Rectal smooth muscle tissue (tissue), 1 donor: ENCODE data around the gene BTBD9.
"Not testable (repeated sequence)": the region's sequence is repeated elsewhere in the genome, so short reads cannot be mapped to it uniquely, and the experiment has no call there.

Experiments
- H3K27ac ChIP-seq: one replicate; pipeline ENCODE4 v1.7.0; 2013; ENCODE audit warnings: low read depth, low read length, inconsistent platforms
- H3K27me3 ChIP-seq: one replicate; pipeline ENCODE4 v1.7.0; 2013; ENCODE audit warnings: low read length; ENCODE audit not compliant: control insufficient read depth, insufficient read depth
- H3K36me3 ChIP-seq: one replicate; pipeline ENCODE4 v1.7.0; 2013; ENCODE audit warnings: low read length; ENCODE audit not compliant: control insufficient read depth, insufficient read depth
- H3K4me1 ChIP-seq: one replicate; pipeline ENCODE4 v1.7.0; 2013; ENCODE audit warnings: low read length; ENCODE audit not compliant: control insufficient read depth, insufficient read depth
- H3K4me3 ChIP-seq: one replicate; pipeline ENCODE4 v1.7.0; 2013; ENCODE audit warnings: low read length
- H3K9ac ChIP-seq: one replicate; pipeline ENCODE4 v1.7.0; 2013; ENCODE audit warnings: low read length

The BTBD9 gene

DNA sequence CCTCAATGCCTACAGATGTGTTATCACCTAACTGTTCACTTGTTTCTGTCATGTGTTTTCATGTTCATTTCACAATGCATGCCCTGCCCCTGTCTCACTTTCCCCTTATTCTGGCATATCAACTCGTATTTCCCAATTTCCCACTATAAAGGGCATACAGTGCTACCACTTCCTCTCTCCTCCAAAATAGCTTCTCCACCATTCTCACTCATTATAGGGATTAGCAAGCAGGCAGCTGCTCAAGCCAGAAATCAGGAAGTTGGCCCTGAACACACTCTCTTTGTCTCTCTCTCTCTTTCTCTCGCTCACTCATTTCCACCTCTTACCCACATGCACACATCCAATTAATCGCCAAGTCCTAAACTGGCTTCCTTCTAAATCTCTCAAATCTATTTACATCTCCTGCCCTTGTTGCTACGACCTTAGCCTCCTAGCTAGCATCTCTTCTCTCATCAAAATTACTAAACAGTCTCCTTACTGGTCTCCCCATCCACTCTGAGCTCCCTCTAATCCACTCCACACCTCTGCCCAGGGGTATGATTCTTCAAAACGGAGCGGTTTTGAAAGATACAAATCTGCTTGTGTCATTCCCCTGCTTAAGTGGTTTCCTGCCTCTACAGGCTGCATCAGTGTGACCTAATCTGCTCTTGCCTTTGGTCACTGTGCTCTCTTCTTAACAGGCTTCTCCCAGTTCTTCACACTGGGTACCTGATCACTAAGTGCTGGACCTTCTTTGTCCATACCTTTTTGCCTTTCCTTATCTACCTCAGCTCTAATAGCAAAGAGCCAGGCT lies 196.2 kb downstream of the BTBD9 start:
- no peaks in the 10 kb centered on the region for H3K27me3 ChIP-seq
- no peaks in the 10 kb centered on the region for H3K4me1 ChIP-seq
- no peak overlapping the region for H3K27ac ChIP-seq
- no peak overlapping the region for H3K9ac ChIP-seq
- no peak overlapping the region for H3K4me3 ChIP-seq
- H3K36me3 ChIP-seq = no peaks in the 10 kb centered on the region

DNA sequence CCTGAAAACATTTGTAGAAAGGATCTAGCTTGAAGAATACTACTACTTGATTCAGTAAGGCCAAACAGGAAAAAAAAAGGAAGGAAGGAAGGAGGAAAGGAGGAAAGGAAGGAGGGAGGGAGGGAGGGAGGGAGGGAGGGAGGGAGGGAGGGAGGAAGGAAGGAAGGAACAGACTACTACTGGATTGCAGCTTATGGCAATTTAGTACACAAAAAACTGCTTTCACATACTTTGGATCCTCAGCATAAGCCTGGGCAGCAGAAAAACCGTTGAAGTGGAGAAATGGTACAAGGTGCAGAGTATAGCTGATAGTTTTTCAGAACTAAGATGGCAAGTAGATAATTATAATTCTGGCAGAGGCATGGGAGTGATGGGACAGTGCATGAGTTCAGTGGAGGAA lies 201.6 kb downstream of the BTBD9 start:
- H3K27me3 ChIP-seq = no peaks in the 10 kb centered on the region
- no peaks in the 10 kb centered on the region for H3K4me1 ChIP-seq
- no peak overlapping the region for H3K4me3 ChIP-seq
- no peaks in the 10 kb centered on the region for H3K36me3 ChIP-seq
- H3K27ac ChIP-seq = no peak overlapping the region
- H3K9ac ChIP-seq = no peak overlapping the region

- no peak overlapping the region for H3K27ac ChIP-seq
- H3K36me3 ChIP-seq = no peaks in the 10 kb centered on the region
- H3K27me3 ChIP-seq = no peaks in the 10 kb centered on the region
- no peak overlapping the region for H3K9ac ChIP-seq
- H3K4me3 ChIP-seq = no peak overlapping the region
- no peaks in the 10 kb centered on the region for H3K4me1 ChIP-seq
Observed at GRCh38 chr6:38436726-38437465, 202.8 kb downstream of the BTBD9 start.

DNA sequence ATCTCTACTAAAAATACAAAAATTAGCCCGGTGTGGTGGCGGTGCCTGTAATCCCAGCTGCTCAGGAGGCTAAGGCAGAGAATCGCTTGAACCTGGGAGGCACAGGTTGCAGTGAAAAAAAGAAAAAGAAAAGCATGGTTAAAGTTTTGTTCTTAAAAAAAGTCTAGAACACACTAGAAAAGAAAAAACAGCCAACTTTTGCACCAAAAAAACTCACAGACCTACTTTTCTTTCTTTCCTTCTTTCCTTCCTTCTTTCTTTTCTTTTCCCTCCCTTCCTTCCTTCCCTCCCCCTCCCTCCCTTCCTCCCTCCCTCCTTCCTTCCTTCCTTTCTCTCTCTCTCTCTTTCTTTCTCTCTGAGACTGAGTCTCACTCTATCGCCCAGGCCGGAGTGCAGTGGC lies 204.4 kb downstream of the BTBD9 start:
- Histone ChIP-seq H3K9ac (no peak overlapping the region), H3K4me3 (no peak overlapping the region), H3K4me1 (no peaks in the 10 kb centered on the region), H3K27me3 (no peaks in the 10 kb centered on the region), H3K27ac (no peak overlapping the region), H3K36me3 (no peaks in the 10 kb centered on the region)

GRCh38 chr6:38434051-38434450 lies 205.7 kb downstream of the BTBD9 start:
- Histone ChIP-seq H3K36me3 (no peaks in the 10 kb centered on the region), H3K27ac (no peak overlapping the region), H3K9ac (no peak overlapping the region), H3K4me3 (no peak overlapping the region), H3K4me1 (no peaks in the 10 kb centered on the region), H3K27me3 (no peaks in the 10 kb centered on the region)

DNA sequence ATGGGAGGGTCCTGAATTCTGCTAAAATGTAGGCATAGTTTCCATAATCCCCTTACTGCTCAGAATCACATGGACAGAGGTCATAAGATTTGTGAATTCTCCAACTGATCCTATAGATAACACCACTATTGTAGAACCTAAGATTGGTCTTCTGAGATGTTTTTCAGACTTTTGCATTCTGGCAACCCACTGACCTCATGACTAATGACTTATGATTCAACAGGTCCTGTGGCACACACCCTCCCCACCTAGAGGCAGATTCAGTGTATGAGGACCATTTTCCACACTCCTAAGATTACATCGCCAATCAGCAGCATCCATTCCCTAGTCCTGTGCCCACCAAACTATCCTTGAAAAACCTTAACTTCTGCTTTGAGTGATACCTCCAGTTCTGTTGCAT lies 207.2 kb downstream of the BTBD9 start:
- H3K27me3 ChIP-seq = no peaks in the 10 kb centered on the region
- H3K36me3 ChIP-seq = no peaks in the 10 kb centered on the region
- H3K4me3 ChIP-seq = no peak overlapping the region
- no peak overlapping the region for H3K9ac ChIP-seq
- no peak overlapping the region for H3K27ac ChIP-seq
- no peaks in the 10 kb centered on the region for H3K4me1 ChIP-seq

DNA sequence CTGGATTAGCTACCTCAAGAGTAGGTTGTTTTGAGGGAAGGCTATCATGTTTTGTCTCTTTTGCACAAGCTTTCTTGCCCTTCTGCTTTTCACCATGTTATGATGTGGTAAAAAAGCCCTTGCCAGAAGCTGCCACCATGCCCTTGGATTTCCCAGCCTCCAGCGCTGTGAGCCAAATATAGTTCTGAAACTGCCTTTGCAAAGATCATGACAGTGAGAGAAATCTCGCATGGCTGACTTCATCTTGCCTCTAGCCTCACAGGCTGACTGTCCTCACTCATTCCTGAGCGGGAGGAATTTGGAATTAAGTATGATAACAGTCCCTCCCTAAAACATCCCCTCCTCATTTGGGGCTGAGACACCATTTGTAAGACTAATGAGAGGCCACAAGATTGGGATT lies 207.7 kb downstream of the BTBD9 start:
- Histone ChIP-seq H3K27me3 (no peaks in the 10 kb centered on the region), H3K4me3 (no peak overlapping the region), H3K9ac (no peak overlapping the region), H3K27ac (no peak overlapping the region), H3K36me3 (no peaks in the 10 kb centered on the region), H3K4me1 (no peaks in the 10 kb centered on the region)

DNA sequence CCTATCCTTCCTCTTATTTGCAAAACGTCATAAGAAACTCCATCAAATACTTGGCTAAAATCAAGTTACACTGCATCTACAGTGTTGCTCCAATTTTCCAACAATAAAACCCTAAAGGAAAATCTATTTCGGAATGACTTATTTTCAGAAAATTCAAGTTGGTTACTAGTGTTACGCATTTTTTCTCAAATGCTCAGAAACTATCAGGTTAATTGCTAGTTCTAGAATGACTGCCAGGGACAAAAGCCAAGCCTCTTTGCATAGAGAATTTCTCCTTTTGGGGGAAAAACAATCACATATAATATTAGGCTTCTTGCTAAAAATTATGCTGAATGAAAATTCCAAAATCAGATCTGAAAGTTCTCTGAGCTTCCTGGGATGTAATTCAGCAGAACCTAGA lies 210.2 kb downstream of the BTBD9 start:
- H3K27ac ChIP-seq = no peak overlapping the region
- H3K9ac ChIP-seq = no peak overlapping the region
- H3K4me1 ChIP-seq = no peaks in the 10 kb centered on the region
- no peaks in the 10 kb centered on the region for H3K36me3 ChIP-seq
- H3K4me3 ChIP-seq = no peak overlapping the region
- no peaks in the 10 kb centered on the region for H3K27me3 ChIP-seq

DNA sequence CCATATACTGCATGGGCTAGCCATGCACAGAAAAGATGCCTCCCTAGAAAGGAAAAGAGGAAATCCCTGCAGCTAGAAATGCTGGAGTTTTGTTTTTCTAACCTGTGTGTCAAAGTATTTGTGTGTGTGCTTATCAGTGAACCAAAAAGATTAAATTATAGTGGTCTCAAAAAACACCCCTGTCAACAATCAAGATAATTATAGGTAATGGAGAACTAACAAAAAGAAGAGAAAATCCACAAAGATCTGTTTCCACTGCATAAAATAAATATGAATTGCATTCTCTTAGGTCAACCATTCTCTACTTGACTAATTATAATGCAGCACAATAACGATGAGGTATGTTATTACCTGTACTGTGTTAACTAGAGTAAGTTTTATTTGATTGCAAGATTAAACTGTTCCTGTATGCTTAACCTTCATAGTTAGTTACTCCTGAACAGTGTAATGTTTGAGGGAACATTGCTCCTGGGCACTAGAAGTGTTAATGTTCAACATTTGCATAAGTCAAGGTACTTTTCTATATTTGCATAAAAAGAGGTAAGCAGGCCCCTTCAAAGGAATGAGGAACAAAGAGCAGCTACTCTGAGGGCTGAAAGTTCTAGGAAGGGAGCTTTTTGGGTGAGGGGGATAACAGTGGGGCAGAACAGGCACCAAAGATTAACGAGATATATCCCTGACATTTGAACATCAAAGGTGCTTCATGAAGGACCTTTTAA lies 212.1 kb downstream of the BTBD9 start:
- no peaks in the 10 kb centered on the region for H3K36me3 ChIP-seq
- H3K27me3 ChIP-seq = no peaks in the 10 kb centered on the region
- no peak overlapping the region for H3K4me3 ChIP-seq
- H3K9ac ChIP-seq = no peak overlapping the region
- no peaks in the 10 kb centered on the region for H3K4me1 ChIP-seq
- no peak overlapping the region for H3K27ac ChIP-seq

GRCh38 chr6:38425788-38426488 lies 213.8 kb downstream of the BTBD9 start:
- H3K36me3 ChIP-seq, H3K27ac ChIP-seq, H3K4me3 ChIP-seq, H3K9ac ChIP-seq, H3K4me1 ChIP-seq, H3K27me3 ChIP-seq: not testable (repeated sequence)

DNA sequence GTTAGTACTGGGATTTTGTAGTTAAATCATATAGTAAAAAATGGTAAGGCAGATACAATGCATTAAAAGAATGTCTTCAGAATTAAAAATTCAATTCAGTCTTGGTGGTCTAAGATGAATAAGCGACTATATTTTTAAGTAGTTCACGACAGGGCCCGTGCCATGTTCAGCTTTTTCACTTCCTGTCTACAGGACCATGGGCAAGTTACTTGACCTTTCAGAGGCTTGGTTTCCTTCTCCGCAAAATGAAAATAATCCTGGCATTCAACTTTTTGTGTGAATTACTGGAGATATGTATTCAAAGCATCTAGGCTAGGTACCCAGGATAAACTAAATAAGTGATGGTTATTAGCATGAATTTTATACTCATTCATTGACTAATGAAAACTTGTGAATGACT lies 216.0 kb downstream of the BTBD9 start:
- Histone ChIP-seq H3K9ac (no peak overlapping the region), H3K27ac (no peak overlapping the region), H3K4me1 (no peaks in the 10 kb centered on the region), H3K27me3 (no peaks in the 10 kb centered on the region), H3K4me3 (no peak overlapping the region), H3K36me3 (no peaks in the 10 kb centered on the region)

DNA sequence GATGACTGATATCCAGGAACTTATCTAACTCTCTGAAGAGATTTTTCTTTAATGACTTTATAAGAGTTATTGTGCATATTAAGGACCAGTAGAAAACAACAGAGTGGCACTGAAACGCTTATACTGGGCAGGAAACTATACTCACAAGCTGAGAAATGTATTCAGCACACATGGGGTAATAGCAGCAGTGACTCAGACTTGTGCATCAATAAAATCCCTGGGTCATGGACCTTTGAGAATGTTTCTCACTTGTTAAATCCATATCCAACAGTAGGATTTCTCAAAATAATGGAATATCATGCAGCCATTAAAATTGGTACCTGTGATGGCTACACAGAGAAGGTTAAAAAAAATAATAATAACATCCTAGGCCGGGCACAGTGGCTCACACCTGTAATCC lies 219.5 kb downstream of the BTBD9 start:
- no peaks in the 10 kb centered on the region for H3K36me3 ChIP-seq
- H3K27me3 ChIP-seq = no peaks in the 10 kb centered on the region
- no peak overlapping the region for H3K4me3 ChIP-seq
- H3K9ac ChIP-seq = no peak overlapping the region
- no peaks in the 10 kb centered on the region for H3K4me1 ChIP-seq
- H3K27ac ChIP-seq = no peak overlapping the region
